Measurements from ENCODE around the gene TMPRSS7.

TMPRSS7 gene

DNA sequence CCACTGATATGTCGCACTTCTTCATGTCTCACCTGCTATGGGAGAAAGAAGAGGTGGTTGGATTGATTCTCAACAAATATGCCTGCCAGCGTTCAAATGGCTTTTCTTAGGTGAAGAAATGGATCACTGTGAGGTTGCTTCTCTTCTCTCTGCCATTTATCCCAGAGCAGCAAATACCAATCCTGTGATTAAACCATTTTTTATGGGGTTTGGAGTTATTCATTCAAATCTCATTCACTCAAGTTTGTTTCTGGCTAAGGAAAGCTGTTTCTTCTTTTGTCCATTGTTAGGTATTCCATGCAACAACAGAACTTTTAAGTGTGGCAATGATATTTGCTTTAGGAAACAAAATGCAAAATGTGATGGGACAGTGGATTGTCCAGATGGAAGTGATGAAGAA is 39.5 kb downstream of the TMPRSS7 start:
- DNase-seq: no peak

GRCh38 chr3:112074616-112075497 is 40.3 kb downstream of the TMPRSS7 start:
- DNase-seq: peak; percentile 40

- DNase-seq: no peak
Observed at GRCh38 chr3:112078125-112079083, 43.9 kb downstream of the TMPRSS7 start.

DNA sequence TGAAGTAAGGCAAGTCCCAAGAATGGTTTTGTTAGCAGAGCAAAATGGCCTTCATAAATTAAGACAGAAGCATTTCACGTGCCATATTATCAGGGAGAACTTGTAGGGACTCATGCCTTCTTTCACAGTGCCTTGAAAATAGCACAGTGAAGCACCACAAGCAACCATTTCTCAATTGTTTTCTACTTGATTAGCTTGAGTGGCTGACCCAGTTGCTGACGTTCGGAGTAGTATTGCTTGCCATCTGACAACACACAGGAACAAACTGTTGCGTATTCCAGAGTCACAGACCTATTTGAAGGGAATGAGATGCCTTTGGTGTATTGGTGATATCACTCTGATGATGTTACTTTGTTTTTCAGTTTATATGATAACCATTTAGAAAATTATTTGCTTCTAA is 48.7 kb downstream of the TMPRSS7 start:
- no peak for DNase-seq

GRCh38 chr3:112084980-112085705 is 50.6 kb downstream of the TMPRSS7 start:
- DNase-seq: no peak

GRCh38 chr3:112085735-112086075 is 51.2 kb downstream of the TMPRSS7 start:
- DNase-seq: no peak

- peak; percentile 59 for DNase-seq
Observed at GRCh38 chr3:112086076-112086854, 51.7 kb downstream of the TMPRSS7 start, which contains the start of gene C3orf52. C3orf52 (plus strand) TSS chr3:112086389; CDS start chr3:112086408, 19 bp downstream.

- DNase-seq: no peak
Observed at GRCh38 chr3:112086875-112087524, 52.5 kb downstream of the TMPRSS7 start.

GRCh38 chr3:112087746-112088145 is 53.2 kb downstream of the TMPRSS7 start:
- no peak for DNase-seq

- DNase-seq: no peak
Observed at GRCh38 chr3:112088944-112089343, 54.4 kb downstream of the TMPRSS7 start.

- no peak for DNase-seq
Observed at GRCh38 chr3:112089956-112090886, 55.7 kb downstream of the TMPRSS7 start.

DNA sequence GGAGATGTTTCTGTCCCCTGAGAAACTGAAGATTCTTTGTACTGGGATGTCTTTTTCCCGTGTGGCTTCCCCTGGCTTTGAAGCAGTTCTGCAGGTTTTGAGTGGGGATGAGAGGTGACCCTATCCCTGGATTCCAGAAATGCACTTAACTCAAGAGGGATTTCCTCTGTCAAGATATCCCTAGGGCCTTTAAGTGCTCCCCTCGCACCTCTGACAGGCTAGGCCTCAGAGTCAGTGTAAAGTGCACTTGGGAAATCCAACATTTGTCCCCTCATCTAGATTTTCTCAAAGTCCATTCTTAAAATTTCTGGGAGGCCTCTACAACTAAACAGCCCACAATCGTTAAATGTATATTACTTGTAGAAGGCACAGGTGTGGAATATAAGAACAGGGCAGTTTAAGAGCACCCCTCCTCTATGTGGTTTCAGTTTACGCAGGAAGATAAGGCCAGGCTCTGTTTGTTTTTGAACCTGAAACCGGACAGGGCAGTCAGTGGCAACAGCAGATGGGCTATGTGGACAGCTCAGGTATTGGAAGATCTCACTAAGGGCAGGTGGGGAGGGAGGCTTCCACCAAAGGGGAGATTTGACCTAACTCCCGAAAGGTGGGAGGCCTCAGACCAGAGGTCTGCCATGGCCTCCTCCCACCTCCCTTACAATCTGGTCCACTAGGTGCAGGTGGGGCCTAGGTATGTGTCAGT is 56.5 kb downstream of the TMPRSS7 start:
- DNase-seq: no peak

DNA sequence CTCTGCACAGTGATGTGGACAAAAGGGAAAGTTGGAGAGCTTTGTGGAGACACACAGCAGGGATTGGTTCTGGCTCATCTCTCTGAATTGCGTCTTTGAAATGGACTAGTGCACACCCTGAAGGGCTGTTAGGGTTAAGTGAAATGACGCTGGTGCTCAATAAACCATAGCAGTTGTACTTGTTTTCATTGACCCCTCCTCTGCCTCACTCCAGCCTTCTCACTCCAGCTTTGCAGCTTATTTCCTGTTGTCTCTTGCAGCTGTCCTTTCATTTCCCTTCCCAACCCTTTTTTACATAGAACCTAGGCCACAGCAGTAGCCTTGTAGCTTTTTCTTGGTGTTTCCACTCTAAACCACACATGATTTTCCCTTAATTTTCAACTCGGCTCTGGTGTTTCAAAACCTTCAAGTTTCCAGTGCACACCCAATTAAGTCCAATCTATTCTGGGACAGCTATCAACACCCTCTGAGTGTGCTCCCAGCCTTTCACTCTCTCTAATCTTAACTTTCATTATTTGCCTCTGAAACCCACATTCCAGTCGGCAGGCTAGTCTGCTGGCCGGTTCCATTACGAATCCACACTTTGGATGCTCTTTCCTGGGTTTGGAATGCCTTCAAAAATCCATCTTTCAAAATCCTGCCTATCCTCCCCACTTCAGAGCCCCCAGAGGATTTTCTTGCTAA is 58.1 kb downstream of the TMPRSS7 start:
- no peak for DNase-seq

GRCh38 chr3:112093180-112093522 is 58.6 kb downstream of the TMPRSS7 start:
- DNase-seq: no peak

DNA sequence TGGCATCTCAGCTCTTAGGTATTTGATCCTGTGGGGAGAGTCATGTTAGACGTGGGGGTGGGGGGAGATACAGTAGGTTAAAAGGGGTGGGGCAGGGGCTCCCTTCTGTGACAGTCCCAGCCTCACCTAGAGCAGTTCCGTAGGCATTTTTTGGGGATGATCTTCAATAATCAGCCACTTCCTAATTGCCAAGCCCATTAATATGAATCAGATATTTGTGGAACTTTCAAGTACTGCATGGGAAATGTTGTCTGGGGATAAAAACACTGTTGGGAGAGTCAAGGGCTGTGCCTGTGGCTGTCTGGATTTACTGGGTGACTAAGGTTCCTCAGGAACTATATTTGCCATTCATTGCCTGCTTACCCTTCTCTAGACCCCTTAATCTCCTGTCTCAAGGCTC is 61.2 kb downstream of the TMPRSS7 start:
- DNase-seq: no peak

DNA sequence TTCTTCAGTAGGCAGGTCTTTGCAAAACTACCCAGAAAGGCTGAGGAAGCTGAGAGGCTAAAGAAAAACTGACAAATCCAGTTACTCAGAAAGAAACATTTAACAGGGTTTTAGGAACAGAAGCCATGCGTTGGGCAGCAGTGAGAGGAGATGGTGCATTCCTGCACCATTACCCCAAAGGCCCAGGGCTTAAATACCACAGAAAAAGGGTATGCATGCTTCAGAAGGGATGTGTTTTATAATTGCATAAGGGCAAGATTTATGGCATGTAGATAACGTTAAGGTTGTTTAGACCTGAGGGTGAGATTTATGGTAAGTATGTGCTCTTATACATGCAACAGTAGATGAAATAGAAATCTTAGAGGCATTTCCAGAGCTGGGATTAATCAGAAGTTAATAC is 61.6 kb downstream of the TMPRSS7 start:
- DNase-seq: no peak

- peak; percentile 39 for DNase-seq
Observed at GRCh38 chr3:112097378-112097777, 62.8 kb downstream of the TMPRSS7 start.

- DNase-seq: no peak
Observed at GRCh38 chr3:112101916-112102315, 67.4 kb downstream of the TMPRSS7 start.

GRCh38 chr3:112104774-112105173 is 70.2 kb downstream of the TMPRSS7 start:
- DNase-seq: no peak
